Nephron progenitor cell (in vitro differentiated cells): ENCODE measurements around the gene RAI1.
A peak's percentile ranks its signal among the peaks of the same experiment; 100 is the strongest.
"Not testable (repeated sequence)": the region's sequence is repeated elsewhere in the genome, so short reads cannot be mapped to it uniquely, and the experiment has no call there.

ENCODE experiments used
- DNase-seq: peaks from one replicate; pipeline ENCODE4 v3.0.0; 2021
- H3K27ac Mint-ChIP-seq: 2 replicates; pipeline ENCODE4 v1.8.0; 2021; ENCODE audit warnings: mild to moderate bottlenecking, moderate library complexity, mixed read lengths
- H3K27me3 Mint-ChIP-seq: 2 replicates; pipeline ENCODE4 v1.8.0; 2021; ENCODE audit warnings: mild to moderate bottlenecking, low read depth, mixed read lengths; ENCODE audit not compliant: poor library complexity
- H3K36me3 Mint-ChIP-seq: 2 replicates; pipeline ENCODE4 v1.8.0; 2021; ENCODE audit warnings: low read depth, mixed read lengths
- H3K4me1 Mint-ChIP-seq: 2 replicates; pipeline ENCODE4 v1.8.0; 2021; ENCODE audit warnings: mixed read lengths
- H3K4me3 Mint-ChIP-seq: 2 replicates; pipeline ENCODE4 v1.8.0; 2021; ENCODE audit warnings: mild to moderate bottlenecking, moderate library complexity, mixed read lengths
- H3K9me3 Mint-ChIP-seq: 2 replicates; pipeline ENCODE4 v1.8.0; 2021; ENCODE audit warnings: mild to moderate bottlenecking, moderate library complexity, mixed read lengths
- TF ChIP-seq, protein P1 (sequence below): fragments of 200-600 bp; sonication (generic); IDR thresholded peaks from 2 replicates; pipeline ENCODE4 v1.5.0; 2021; ENCODE audit warnings: antibody characterized with exemption

RAI1 gene

DNA sequence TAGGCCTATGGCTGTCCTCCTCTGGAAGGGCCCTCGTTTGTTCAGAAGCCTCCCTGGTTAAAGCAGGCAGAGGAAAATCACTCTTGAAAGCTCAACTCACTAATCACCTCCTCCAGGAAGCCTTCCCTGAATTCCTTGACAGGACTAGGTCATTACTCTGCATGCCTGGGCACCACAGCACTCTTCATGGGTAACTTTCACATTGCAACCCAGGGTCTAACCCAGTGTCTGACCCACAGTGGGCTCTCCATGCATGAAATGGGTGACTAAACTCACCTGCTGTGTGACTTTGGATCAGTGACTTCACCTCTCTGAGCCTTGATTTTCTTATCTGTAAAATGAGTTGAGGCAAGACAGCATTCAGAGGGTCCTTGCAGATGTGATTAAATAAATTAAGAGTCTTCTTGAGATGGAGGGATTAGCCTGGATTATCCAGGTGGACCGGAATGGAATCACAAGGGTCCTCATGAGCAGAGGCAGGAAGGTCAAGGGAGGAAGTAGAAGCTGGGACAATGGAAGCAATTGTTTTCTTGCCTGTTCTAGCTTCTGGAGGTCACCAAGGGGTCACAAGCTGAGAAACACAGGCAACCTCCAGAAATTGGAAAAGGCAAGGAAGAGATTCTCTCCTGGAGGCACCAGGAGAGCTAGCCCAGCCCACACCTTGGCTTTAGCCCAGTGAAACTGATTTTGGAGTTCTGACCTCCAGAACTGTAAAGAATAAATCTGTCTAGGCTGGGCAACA lies 3.8 kb upstream of the RAI1 start:
- Mint-ChIP-seq H3K4me1 (peaks cover 44% of the 10 kb centered on the region), H3K27ac (no peak overlapping the region), H3K4me3 (no peak overlapping the region), H3K9me3 (no peaks in the 10 kb centered on the region), H3K27me3 (peaks cover 61% of the 10 kb centered on the region), H3K36me3 (no peaks in the 10 kb centered on the region)
- DNase-seq = no peak
- TF ChIP-seq, protein P1, sequence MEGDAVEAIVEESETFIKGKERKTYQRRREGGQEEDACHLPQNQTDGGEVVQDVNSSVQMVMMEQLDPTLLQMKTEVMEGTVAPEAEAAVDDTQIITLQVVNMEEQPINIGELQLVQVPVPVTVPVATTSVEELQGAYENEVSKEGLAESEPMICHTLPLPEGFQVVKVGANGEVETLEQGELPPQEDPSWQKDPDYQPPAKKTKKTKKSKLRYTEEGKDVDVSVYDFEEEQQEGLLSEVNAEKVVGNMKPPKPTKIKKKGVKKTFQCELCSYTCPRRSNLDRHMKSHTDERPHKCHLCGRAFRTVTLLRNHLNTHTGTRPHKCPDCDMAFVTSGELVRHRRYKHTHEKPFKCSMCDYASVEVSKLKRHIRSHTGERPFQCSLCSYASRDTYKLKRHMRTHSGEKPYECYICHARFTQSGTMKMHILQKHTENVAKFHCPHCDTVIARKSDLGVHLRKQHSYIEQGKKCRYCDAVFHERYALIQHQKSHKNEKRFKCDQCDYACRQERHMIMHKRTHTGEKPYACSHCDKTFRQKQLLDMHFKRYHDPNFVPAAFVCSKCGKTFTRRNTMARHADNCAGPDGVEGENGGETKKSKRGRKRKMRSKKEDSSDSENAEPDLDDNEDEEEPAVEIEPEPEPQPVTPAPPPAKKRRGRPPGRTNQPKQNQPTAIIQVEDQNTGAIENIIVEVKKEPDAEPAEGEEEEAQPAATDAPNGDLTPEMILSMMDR = no peak

- Mint-ChIP-seq H3K27me3 (peaks cover 61% of the 10 kb centered on the region), H3K4me1 (peaks cover 39% of the 10 kb centered on the region)
- not testable (repeated sequence) for H3K27ac Mint-ChIP-seq, DNase-seq, H3K4me3 Mint-ChIP-seq, H3K36me3 Mint-ChIP-seq, H3K9me3 Mint-ChIP-seq
Measured at GRCh38 chr17:17678063-17678699, 3.1 kb upstream of the RAI1 start.

DNA sequence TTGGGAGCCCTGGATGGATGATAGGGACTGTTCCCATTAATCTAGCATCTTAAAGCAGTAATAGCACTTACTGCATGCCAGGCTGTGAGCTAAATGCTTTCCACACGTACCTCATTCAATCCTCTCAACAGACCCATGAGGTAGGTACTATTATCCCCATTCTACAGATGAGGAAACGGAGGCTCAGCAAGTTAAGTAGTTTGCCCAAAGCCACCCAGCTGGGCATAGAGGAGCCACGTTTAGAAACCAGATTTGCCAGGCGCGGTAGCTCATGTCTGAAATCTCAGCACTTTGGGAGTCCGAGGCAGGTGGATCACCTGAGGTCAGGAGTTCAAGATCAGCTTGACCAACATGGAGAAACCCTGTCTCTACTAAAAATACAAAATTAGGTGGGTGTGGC lies 2.0 kb upstream of the RAI1 start:
- peaks cover 44% of the 10 kb centered on the region for H3K4me1 Mint-ChIP-seq
- no peak overlapping the region for H3K27ac Mint-ChIP-seq
- H3K36me3 Mint-ChIP-seq = no peaks in the 10 kb centered on the region
- H3K27me3 Mint-ChIP-seq = peaks cover 55% of the 10 kb centered on the region
- no peaks in the 10 kb centered on the region for H3K9me3 Mint-ChIP-seq
- TF ChIP-seq, protein P1 = no peak
- H3K4me3 Mint-ChIP-seq = no peak overlapping the region
- no peak for DNase-seq

DNA sequence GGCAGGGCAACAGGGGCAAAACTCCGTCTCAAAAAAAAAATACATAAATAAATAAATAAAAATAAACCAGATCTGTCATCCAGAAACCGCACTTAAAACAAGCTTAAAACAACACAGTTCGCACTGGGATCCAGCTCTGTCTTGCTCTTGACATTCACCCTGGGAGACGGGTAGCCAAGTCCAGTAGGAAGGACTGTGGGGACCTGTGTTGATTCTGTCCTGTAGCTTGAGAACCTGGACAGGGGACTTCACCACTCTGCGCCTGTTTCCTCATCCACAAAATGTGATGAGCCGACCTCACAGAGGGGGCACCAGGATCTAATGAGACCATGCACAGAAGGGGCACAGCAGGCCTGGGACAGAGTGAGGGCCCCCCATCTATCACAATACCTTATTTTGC lies 1.5 kb upstream of the RAI1 start:
- Mint-ChIP-seq H3K27me3 (peaks cover 53% of the 10 kb centered on the region), H3K9me3 (no peaks in the 10 kb centered on the region), H3K36me3 (no peaks in the 10 kb centered on the region), H3K27ac (no peak overlapping the region), H3K4me1 (peaks cover 49% of the 10 kb centered on the region), H3K4me3 (no peak overlapping the region)
- no peak for DNase-seq
- TF ChIP-seq, protein P1 = no peak

- H3K4me1 Mint-ChIP-seq = peaks cover 53% of the 10 kb centered on the region
- DNase-seq = no peak
- no peak overlapping the region for H3K27ac Mint-ChIP-seq
- H3K4me3 Mint-ChIP-seq = peak overlapping the region; percentile 66
- TF ChIP-seq, protein P1 = no peak
- peaks cover 46% of the 10 kb centered on the region for H3K27me3 Mint-ChIP-seq
- H3K36me3 Mint-ChIP-seq = no peaks in the 10 kb centered on the region
- no peaks in the 10 kb centered on the region for H3K9me3 Mint-ChIP-seq
Measured at GRCh38 chr17:17680477-17681186, 626 bp upstream of the RAI1 start.

GRCh38 chr17:17681744-17682292 lies 560 bp downstream of the RAI1 start:
- peaks cover 43% of the 10 kb centered on the region for H3K27me3 Mint-ChIP-seq
- H3K27ac Mint-ChIP-seq = no peak overlapping the region
- H3K36me3 Mint-ChIP-seq = no peaks in the 10 kb centered on the region
- H3K4me1 Mint-ChIP-seq = peaks cover 53% of the 10 kb centered on the region
- no peaks in the 10 kb centered on the region for H3K9me3 Mint-ChIP-seq
- peak overlapping the region; percentile 85 for H3K4me3 Mint-ChIP-seq
- peak; percentile 63 for DNase-seq
- TF ChIP-seq, protein P1 = no peak
